ENCODE measurements around the gene PRR30. TPM values are rescaled to one million over a fixed set of nuclear protein-coding genes. Genes with fewer than 3 reads are reported as not detected.

PRR30 gene
- total and polyA plus RNA-seq, 10 of the 15 experiments (the other 5 are each of a cell fraction or from before 2014, with no cell fraction given), result not detected

DNA sequence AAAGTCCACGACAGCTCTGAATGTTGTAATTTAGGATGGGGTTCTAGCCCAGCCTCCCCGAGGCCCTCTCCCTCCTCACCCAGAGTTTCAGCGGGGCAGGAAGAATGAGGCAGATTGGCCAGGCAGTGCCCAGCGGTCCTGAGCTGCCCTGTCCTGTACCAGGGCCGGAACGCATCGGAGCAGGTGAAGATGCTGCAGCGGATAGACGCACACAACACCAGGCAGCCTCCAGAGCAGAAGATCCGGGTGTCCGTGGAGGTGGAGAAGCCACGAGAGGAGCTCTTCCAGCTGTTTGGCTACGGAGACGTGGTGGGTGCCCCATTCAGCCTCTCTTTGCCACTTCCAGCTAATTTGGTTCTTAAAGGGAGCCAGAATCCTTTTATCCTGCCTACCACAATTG, 41.9 kb downstream of the PRR30 start:
- intact Hi-C loops (cut with micrococcal nuclease; ENCODE audit: unreplicated experiment), result no loop called here
- in situ Hi-C loops (cut with MboI), result loop anchor here (5.0 kb wide), 1 partner anchor 185 kb away; the partner anchor contains the start of gene TRIM54

More for the DNA sequence above, 41.9 kb downstream of the PRR30 start:
- H3K9ac ChIP-seq (ENCODE audit: control insufficient read depth, insufficient read depth, low read length), result no peak overlapping the region
- H3K79me2 ChIP-seq (ENCODE audit: control insufficient read depth, insufficient read depth, low read length), result no peaks in the 10 kb centered on the region
- H3K4me2 ChIP-seq (ENCODE audit: control insufficient read depth, insufficient read depth), result no peak overlapping the region
- no TSS peak for BruUV-seq (replicated peaks)
- CTCF ChIA-PET, result interaction anchor here (0.9 to 9.3 kb wide), 15 partner anchors 9 to 206 kb away, joined by 3 to 132 read pairs (median 5); partner anchors contain the start of genes ABHD1, KHK and TRIM54
- no peaks in the 10 kb centered on the region; the same call in 1 of the 2 replicates for H3K4me1 ChIP-seq (ENCODE audit: control insufficient read depth, insufficient read depth, low read length)
- no peaks in the 10 kb centered on the region; a peak in 1 of 4 replicates for H3K36me3 ChIP-seq (ENCODE audit: control insufficient read depth in 2 of 2, insufficient read depth in 2 of 2, low read length in 1 of 2)
- H2AFZ ChIP-seq (ENCODE audit: control insufficient read depth, low read depth, low read length), result no peak overlapping the region
- TF ChIP-seq SIN3A (IDR thresholded peaks at IDR 0.05; ENCODE audit: low read depth, low read length) (no peak), JUNB (IDR thresholded peaks at IDR 0.05) (no peak), RELA (IDR thresholded peaks at IDR 0.05; ENCODE audit: borderline replicate concordance, partially characterized antibody) (no peak), RAD51 (IDR thresholded peaks at IDR 0.05) (no peak), CHD4 (IDR thresholded peaks at IDR 0.05) (no peak), NFIC (IDR thresholded peaks at IDR 0.05; ENCODE audit: low read depth, low read length) (no peak), CHD1 (IDR thresholded peaks at IDR 0.05; ENCODE audit: low read depth, low read length) (no peak), ZNF207 (IDR thresholded peaks at IDR 0.05; ENCODE audit: borderline replicate concordance) (no peak), EGR1 (IDR thresholded peaks at IDR 0.05; ENCODE audit: borderline replicate concordance in 1 of 2, low read depth in 2 of 2, low read length in 2 of 2) (no peak), RCOR1 (conservative IDR thresholded peaks at IDR 0.05; ENCODE audit: low read depth, low read length) (no peak), FOXM1 (IDR thresholded peaks at IDR 0.05; ENCODE audit: low read depth, low read length) (no peak), BCL11A (IDR thresholded peaks at IDR 0.05; ENCODE audit: low read depth, low read length) (no peak), FOXK2 (IDR thresholded peaks at IDR 0.05) (no peak), NRF1 (conservative IDR thresholded peaks at IDR 0.05; ENCODE audit: low read depth, low read length) (no peak), ZNF24 (IDR thresholded peaks at IDR 0.05) (no peak), ZBED1 (IDR thresholded peaks at IDR 0.05; ENCODE audit: borderline replicate concordance) (no peak), HDAC2 (IDR thresholded peaks at IDR 0.05) (no peak)
- TF ChIP-seq, protein P1, sequence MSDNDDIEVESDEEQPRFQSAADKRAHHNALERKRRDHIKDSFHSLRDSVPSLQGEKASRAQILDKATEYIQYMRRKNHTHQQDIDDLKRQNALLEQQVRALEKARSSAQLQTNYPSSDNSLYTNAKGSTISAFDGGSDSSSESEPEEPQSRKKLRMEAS (IDR thresholded peaks at IDR 0.05; ENCODE audit: low read depth, low read length), result no peak
- TF ChIP-seq, protein P2, sequence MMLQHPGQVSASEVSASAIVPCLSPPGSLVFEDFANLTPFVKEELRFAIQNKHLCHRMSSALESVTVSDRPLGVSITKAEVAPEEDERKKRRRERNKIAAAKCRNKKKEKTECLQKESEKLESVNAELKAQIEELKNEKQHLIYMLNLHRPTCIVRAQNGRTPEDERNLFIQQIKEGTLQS (IDR thresholded peaks at IDR 0.05; ENCODE audit: borderline replicate concordance, extremely low read depth, low read depth, low read length), result no peak
- no peak overlapping the region for H3K27ac ChIP-seq (ENCODE audit: control insufficient read depth, insufficient read depth)
- RAD21 ChIA-PET (ENCODE audit: unreplicated experiment), result interaction anchor here (1.2 to 4.4 kb wide), 5 partner anchors 55 to 206 kb away, joined by 6 to 39 read pairs (median 15); no protein-coding TSS in a partner anchor
- no peak for FAIRE-seq
- POLR2A ChIA-PET, result no interaction called here
- no peak for DNase-seq (ENCODE audit: low read depth, low spot score)
- no peaks in the 10 kb centered on the region for H3K9me3 ChIP-seq (replicated peaks; ENCODE audit: control insufficient read depth, insufficient read depth, low read length)
- no peaks in the 10 kb centered on the region for H4K20me1 ChIP-seq (ENCODE audit: control insufficient read depth, insufficient read depth)
- H3K4me3 ChIP-seq, result no peak overlapping the region
- SMC1A ChIA-PET (ENCODE audit: uncharacterized antibody, unreplicated experiment), result interaction anchor here (1.1 to 4.7 kb wide), 6 partner anchors 10 to 246 kb away, joined by 3 to 19 read pairs (median 6); no protein-coding TSS in a partner anchor
- ATAC-seq, result no peak
- WGBS (ENCODE audit: insufficient coverage, insufficient replicate concordance, low lambda C conversion rate, missing lambda C conversion rate), result 75% methylated on average over 14 of the region's 14 CpGs
- H3K27me3 ChIP-seq (replicated peaks in 1 of 2; ENCODE audit: control insufficient read depth in 2 of 2, insufficient read depth in 2 of 2, low read length in 1 of 2), result no peaks in the 10 kb centered on the region

Measured in GM12878 (cell line).